GM19395 (cell line): ENCODE measurements around the gene RPL23.

ENCODE experiments used
- ATAC-seq: cut with Tn5 transposase; IDR thresholded peaks from one replicate; pipeline ENCODE4 v1.9.1; 2021; ENCODE audit warnings: mild to moderate bottlenecking, moderate library complexity; ENCODE audit not compliant: unreplicated experiment

Gene RPL23

DNA sequence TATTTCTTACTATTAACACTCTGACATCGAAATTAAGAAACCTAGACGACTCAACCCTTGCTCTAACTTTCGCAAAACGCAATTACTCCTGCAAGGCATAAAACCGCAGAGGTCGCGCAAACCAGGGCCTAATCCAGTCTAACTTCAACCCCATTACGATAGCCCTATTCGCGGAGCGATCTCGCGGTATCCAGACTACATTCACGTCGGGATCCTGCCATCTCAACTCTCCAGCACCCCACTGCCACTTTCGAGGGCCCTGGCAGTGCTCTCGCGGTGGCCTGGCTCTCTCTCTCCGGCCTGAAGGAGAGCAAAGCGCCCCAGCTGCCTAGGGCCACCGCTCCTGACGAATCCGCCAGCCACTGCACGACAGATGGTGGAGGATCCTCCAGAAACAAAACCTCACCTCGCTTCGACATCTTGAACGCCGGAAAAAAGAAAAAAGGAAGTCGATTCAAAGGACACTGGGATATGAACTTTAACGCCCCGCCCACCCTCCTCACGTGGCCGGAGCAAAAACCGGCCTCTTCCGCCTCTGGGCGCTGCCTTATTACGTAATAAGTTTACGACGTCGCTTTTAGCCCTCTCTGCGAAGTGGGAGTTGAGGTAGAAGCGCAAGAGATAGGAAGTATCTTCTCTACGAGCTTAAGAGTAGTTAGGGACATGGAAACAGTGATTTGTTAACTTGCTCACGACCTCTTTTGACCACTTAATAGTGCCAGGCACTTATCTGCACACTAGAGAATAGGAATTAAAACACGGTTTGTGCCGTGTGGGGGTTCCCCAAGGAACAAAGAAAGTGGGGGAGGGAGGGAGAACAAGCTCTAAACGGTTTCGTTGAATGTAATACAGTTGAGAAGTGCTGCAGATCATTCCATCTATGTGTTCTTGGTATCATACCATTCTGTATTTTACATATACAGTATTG, at the start of gene RPL23:
TSS of gene RPL23 (minus strand) at position 430 of the 928 bp plus-strand sequence. CDS start at position 419, 11 bp downstream.
- ATAC-seq = peak; percentile 85

GRCh38 chr17:38900978-38901656, 47.6 kb upstream of the RPL23 start:
- ATAC-seq = no peak

GRCh38 chr17:38899421-38899820, 45.9 kb upstream of the RPL23 start:
- ATAC-seq = peak; percentile 9

DNA sequence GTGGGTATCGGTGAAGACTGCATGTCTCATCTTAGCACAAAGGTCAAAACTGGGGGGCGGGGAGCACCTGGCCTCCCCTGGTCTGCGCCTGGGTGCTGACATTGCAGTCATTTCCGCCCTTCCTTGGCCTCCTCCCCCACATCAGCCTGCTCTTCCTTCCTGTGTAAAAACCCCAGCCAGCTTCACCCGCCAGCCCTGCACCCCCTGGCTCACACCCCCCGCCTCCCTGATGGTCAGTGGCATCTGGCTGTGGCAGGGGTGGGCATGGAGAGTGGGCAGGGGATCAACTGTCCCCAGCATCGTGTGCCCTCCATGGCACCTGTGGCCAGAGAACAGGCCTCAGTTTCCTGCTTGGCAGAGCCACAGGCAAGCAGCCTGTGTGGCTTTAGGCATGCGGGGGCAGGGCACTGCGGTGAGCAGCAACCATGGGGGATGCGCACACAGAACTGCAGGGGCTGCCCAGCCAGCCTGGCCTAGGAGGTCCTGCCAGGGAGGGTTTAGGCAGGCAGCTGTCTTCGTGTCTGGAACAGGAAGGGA, 45.4 kb upstream of the RPL23 start:
- ATAC-seq = peak; percentile 70

- ATAC-seq = peak; percentile 37
These were observed 44.8 kb upstream of the RPL23 start for GRCh38 chr17:38898291-38898679.

- ATAC-seq = no peak
These were observed 44.3 kb upstream of the RPL23 start for GRCh38 chr17:38897671-38898290.

DNA sequence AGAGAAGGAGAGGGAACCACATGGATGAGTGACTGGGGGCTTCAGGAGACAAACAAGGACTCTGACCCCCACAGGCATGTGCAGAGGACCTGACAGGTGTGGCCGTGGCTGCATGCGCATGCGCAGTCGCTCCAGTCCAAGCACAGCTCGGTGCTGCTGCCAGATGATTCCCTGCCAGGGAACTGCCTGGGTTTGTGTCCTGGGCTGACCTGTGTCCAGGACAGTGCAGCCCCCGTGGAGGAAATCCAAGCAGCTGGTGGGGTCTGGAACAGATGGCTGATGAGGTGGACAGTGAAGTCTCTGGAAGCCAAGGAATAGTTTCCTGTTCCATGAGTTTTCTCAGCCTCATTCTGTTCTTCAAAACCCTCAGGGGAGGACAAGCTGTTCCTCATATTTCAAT, 43.7 kb upstream of the RPL23 start:
- no peak for ATAC-seq

- ATAC-seq = no peak
These were observed 42.9 kb upstream of the RPL23 start for GRCh38 chr17:38896346-38896954.

DNA sequence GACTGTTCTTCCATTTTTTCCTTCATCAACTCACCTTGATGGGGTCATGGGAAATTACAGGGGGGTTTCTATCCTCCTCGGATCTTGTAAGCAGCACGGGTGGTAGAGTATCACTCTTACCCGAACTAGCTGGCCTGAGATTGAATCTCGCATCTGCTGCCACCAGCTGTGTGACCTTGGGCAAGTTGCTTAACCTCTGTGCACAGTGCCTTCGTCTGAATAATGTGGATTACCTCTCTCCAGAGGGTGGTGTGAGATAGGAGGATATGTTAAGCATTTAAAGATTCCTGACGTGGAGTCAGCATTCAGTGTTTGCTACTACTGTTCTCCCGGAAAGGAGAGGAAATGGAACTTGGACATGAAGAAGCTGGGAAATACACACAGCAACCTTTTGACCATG, 40.8 kb upstream of the RPL23 start:
- ATAC-seq = no peak

- ATAC-seq = no peak
These were observed 40.1 kb upstream of the RPL23 start for GRCh38 chr17:38893607-38894006.

- ATAC-seq = no peak
These were observed 39.6 kb upstream of the RPL23 start for GRCh38 chr17:38893113-38893512.

DNA sequence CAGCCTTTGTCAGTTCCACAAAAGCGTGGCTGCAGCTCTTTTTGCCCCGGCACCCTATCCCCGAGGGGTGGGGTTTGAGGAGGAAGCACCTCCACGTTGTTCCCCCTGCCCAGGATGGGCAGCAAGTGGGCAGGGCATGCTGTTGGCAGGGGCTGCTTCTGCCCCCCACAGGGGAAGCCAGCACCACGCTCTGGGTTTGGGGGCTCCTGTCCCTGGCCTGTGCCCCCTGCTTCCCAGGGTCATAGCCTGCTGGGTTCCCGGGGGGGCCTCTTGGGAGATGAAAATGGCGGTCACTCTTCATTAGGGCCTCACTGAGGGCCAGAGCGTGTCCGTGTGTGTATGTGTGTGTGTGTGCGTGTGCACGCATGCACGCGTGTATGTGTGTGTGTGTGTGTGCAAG, 39.1 kb upstream of the RPL23 start:
- no peak for ATAC-seq

DNA sequence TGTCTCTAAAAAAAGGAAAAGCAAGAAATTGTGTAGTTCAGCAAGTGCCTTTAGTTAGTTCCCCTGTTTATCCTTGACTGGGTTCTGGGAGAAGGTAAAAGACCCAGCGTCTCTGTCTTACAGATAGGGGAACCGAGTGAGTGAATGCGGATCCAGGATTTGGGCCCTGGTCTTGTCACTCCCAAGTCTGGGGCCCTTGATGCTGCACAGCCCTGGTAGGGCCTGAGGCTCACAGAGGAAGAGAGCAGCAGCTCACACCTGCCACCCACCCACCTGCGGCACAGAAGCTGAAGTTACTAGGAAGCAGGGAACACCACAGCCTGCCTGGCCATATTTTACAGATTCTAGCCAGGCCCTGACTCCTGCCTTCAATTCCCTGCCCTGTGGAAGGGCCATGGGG, 38.6 kb upstream of the RPL23 start:
- ATAC-seq = no peak

DNA sequence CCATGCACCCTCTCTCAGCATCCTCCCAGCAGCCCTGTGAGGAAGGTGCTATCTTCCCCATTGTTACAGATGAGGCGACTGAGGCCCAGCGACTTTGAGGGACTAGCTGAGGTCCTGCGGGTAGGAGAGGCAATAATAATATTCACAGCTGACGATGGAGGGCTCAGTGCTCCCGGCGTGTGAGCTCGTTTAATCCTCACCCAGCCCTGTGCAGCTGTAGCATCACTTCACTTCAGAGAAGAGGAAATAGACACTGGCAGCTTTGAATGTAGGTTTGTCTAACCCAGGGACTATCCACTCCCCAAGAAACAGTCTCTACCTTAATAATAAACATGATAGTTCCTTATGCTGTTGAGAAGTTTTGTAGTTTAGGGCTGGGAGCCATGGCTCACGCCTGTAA, 37.9 kb upstream of the RPL23 start:
- no peak for ATAC-seq

GRCh38 chr17:38890410-38890746, 36.9 kb upstream of the RPL23 start:
- no peak for ATAC-seq

DNA sequence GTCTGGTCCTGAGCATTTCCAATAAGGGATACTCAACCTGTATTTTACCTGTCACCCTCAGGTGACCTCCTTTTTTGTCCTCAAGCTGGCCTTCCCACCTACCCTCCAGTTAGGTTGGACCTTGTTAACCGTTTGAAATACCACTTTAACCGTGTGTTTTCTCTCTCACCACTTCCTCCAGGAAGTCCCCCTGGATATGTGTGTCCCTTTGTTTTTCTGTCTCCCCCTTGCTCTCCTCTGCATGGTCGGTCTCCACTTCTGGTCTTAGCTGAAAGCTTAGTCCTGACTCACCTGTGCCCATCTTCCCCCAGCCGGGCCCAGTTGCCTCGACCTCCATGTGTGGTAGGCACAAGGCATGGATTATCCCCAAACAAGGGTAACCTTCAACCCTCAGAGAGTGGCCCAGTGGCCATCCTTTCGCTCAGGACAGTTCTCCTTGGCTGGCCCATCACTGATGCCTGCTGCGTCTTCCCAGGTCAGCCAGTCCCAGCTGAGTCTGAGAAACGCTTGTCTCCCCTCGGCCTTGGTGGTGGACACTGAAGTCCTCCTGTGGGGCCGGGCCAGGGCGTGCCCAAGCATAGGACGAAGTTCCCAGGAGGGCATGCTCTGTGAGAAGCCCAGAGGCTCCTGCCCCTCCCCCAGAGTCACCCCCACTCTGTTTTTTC, 36.4 kb upstream of the RPL23 start:
- ATAC-seq = no peak

DNA sequence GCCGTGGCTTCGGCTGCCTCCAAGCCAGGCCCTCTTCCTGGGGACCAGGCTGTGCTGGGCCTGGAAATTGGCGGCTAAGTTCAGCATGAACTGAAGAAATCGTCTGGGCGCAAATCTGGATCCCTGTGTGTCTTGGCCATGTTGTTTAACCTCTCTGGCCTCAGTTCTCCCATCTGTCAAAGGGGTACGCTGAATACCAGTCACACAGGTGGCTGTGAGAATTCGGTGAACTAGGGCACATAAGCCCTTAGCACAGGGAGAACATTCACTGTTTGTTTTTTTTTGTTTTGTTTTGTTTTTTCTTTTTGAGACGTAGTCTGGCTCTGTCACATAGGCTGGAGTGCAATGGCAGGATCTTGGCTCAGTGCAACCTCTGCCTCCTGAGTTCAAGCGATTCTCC, 35.3 kb upstream of the RPL23 start:
- ATAC-seq = no peak

GRCh38 chr17:38886643-38887010, 33.1 kb upstream of the RPL23 start:
- no peak for ATAC-seq

DNA sequence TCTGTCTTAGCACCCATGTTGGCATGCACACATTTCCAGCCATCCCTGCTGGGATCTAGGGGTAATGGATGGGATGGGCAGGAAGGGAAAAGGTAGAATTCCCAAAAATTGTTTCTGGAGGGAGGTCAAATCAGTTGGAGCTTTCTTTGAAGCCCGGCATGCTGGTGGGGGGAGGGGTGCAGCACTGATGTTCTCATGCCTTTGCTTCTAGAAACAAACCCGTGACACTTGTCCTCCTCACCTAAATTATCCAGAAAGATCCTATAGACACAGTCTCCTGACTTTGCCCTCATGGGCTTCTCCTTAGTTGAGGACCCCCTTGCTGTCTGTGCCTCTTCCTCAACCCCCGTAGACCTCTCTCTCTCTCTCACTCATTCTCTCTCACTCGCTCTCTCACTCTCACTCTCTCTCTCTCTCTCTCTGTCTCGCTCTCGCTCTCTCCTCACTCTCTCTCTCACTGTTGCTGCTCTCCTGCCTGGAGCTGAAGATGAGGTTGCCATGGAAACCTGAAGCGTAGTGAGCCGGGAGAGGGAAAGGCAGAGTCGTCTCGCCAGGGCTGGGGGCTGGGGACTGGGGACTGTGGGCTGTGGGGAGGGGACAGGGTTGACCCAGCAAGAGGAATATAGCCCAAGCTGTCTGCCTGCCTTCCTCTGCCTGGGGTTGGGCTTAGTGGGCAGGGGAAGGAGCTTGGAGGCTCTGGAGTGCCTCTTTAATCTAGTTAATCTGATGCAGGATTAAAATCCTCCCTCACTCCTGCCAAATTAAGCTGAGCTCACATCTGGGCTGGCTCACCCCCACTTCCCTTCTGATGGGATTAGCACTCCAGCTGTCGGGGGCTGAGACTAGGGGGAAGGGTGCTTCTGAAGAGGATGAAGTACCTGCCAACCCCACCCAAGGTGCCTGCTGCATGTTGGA, 32.5 kb upstream of the RPL23 start:
- no peak for ATAC-seq
